Measurements from ENCODE around the gene DIPK1B. TPM values are rescaled to one million over a fixed set of nuclear protein-coding genes. Genes with fewer than 3 reads are reported as not detected.

DIPK1B gene
- total RNA-seq, 1 donor from 2014 or later = 2.2 TPM

DNA sequence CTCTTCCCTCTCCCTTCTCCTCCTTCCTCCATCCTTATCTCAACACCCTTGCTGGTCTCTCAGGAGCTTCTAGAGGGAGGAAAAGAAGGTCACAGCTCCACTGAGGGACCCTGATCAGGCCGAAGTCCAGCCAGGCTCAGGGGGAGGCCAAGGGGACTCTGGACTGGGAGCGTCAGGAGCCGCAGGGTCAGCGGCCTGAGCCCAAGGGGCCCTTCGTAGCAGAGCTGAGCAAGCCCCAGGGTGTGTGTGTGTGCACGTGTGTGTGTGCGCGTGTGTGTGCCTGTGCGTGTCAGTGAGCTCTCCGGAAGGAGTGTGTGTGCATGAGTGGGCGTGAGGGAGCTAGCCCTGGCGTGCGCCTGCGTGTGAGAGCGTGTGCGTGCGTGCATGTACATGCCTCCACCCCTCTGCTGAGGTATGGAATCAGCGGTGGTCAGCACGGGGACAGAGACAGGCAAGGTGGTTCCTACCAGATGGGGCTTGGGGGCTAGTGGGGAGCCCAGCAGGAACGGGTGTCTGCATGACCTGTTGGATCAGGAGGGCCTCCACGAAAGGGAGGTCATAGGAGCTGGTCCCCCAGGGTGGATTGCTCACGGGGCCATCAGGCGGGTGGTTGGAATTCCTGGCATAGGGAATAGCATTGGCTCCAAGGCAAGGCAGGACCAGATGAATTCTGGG lies 15.1 kb upstream of the DIPK1B start:
- no peak overlapping the region for H3K4me3 Mint-ChIP-seq
- no peak for ATAC-seq (ENCODE audit: low read depth)
- no peaks in the 10 kb centered on the region for H3K9me3 Mint-ChIP-seq
- DNase-seq = no peak
- peaks cover 37% of the 10 kb centered on the region for H3K4me1 Mint-ChIP-seq
- H3K27me3 Mint-ChIP-seq = peaks cover 23% of the 10 kb centered on the region
- peak overlapping the region; percentile 24 for H3K27ac Mint-ChIP-seq
- ChIA-PET CTCF (no interaction called here), POLR2A (interaction anchor here (1.0 to 1.5 kb wide), 2 partner anchors 30 to 31 kb away, joined by 3 to 4 read pairs; no protein-coding TSS in a partner anchor)
- H3K36me3 Mint-ChIP-seq (ENCODE audit: low read depth) = no peaks in the 10 kb centered on the region
- TF ChIP-seq, protein P1, sequence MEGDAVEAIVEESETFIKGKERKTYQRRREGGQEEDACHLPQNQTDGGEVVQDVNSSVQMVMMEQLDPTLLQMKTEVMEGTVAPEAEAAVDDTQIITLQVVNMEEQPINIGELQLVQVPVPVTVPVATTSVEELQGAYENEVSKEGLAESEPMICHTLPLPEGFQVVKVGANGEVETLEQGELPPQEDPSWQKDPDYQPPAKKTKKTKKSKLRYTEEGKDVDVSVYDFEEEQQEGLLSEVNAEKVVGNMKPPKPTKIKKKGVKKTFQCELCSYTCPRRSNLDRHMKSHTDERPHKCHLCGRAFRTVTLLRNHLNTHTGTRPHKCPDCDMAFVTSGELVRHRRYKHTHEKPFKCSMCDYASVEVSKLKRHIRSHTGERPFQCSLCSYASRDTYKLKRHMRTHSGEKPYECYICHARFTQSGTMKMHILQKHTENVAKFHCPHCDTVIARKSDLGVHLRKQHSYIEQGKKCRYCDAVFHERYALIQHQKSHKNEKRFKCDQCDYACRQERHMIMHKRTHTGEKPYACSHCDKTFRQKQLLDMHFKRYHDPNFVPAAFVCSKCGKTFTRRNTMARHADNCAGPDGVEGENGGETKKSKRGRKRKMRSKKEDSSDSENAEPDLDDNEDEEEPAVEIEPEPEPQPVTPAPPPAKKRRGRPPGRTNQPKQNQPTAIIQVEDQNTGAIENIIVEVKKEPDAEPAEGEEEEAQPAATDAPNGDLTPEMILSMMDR (IDR thresholded peaks at IDR 0.05) = no peak
- intact Hi-C loops (cut with micrococcal nuclease) = no loop called here

- intact Hi-C loops (cut with micrococcal nuclease) = no loop called here
Observed at GRCh38 chr9:136697821-136698526, 14.4 kb upstream of the DIPK1B start.

GRCh38 chr9:136698635-136699246 lies 13.6 kb upstream of the DIPK1B start:
- Mint-ChIP-seq H3K9me3 (no peaks in the 10 kb centered on the region), H3K27me3 (peaks cover 18% of the 10 kb centered on the region), H3K36me3 (ENCODE audit: low read depth) (no peaks in the 10 kb centered on the region), H3K4me1 (peaks cover 47% of the 10 kb centered on the region), H3K27ac (no peak overlapping the region), H3K4me3 (no peak overlapping the region)
- POLR2A ChIA-PET = interaction anchor here (0.9 to 1.5 kb wide), 2 partner anchors 28 to 30 kb away, joined by 3 to 4 read pairs; no protein-coding TSS in a partner anchor
- intact Hi-C loops (cut with micrococcal nuclease) = no loop called here
- DNase-seq = no peak
- TF ChIP-seq, protein P1 (IDR thresholded peaks at IDR 0.05) = no peak
- CTCF ChIA-PET = no interaction called here
- ATAC-seq (ENCODE audit: low read depth) = no peak

More at GRCh38 chr9:136697821-136698526, 14.4 kb upstream of the DIPK1B start:
- ChIA-PET POLR2A (interaction anchor here (1.0 to 1.5 kb wide), 2 partner anchors 29 to 30 kb away, joined by 3 to 4 read pairs; no protein-coding TSS in a partner anchor), CTCF (no interaction called here)
- Mint-ChIP-seq H3K27ac (no peak overlapping the region), H3K36me3 (ENCODE audit: low read depth) (no peaks in the 10 kb centered on the region), H3K27me3 (peaks cover 21% of the 10 kb centered on the region), H3K9me3 (no peaks in the 10 kb centered on the region), H3K4me1 (peaks cover 42% of the 10 kb centered on the region), H3K4me3 (no peak overlapping the region)
- ATAC-seq (ENCODE audit: low read depth) (no peak), DNase-seq (no peak)
- TF ChIP-seq, protein P1 (IDR thresholded peaks at IDR 0.05) = no peak

GRCh38 chr9:136700304-136700703 lies 12.1 kb upstream of the DIPK1B start:
- Mint-ChIP-seq H3K4me1 (peaks cover 49% of the 10 kb centered on the region), H3K4me3 (peak overlapping the region; percentile 78), H3K27me3 (peaks cover 16% of the 10 kb centered on the region), H3K27ac (no peak overlapping the region), H3K36me3 (ENCODE audit: low read depth) (no peaks in the 10 kb centered on the region), H3K9me3 (no peaks in the 10 kb centered on the region)
- CTCF ChIA-PET = no interaction called here
- POLR2A ChIA-PET = interaction anchor here (0.8 to 4.2 kb wide), 8 partner anchors 13 to 161 kb away, joined by 3 to 52 read pairs (median 4); partner anchors contain the start of gene AGPAT2
- DNase-seq (no peak), ATAC-seq (ENCODE audit: low read depth) (no peak)
- TF ChIP-seq, protein P1 (IDR thresholded peaks at IDR 0.05) = no peak
- intact Hi-C loops (cut with micrococcal nuclease) = loop anchor here (2.0 kb wide), 2 partner anchors 14 to 28 kb away; partner anchors contain the start of gene AGPAT2
